Measurements from ENCODE around the gene RPUSD1. TPM values are rescaled to one million over a fixed set of nuclear protein-coding genes. Genes with fewer than 3 reads are reported as not detected.

RPUSD1 gene
- polyA plus RNA-seq, 4 donors = 8.5 to 16.5 (median 10.5) TPM

- no peak for DNase-seq (ENCODE audit: low read depth in 4 of 4, low spot score in 3 of 4)
Measured at GRCh38 chr16:819336-820043, 31.3 kb upstream of the RPUSD1 start.

GRCh38 chr16:818592-818991 lies 30.4 kb upstream of the RPUSD1 start:
- DNase-seq (ENCODE audit: low read depth in 4 of 4, low spot score in 3 of 4) = no peak

- no peak for DNase-seq (ENCODE audit: low read depth in 4 of 4, low spot score in 3 of 4)
Measured at GRCh38 chr16:818132-818531, 30.0 kb upstream of the RPUSD1 start.

GRCh38 chr16:817001-817906 lies 29.1 kb upstream of the RPUSD1 start:
- DNase-seq (ENCODE audit: low read depth in 4 of 4, low spot score in 3 of 4) = no peak

- DNase-seq (ENCODE audit: low read depth in 4 of 4, low spot score in 3 of 4) = no peak
Measured at GRCh38 chr16:815861-816260, 27.7 kb upstream of the RPUSD1 start.

GRCh38 chr16:814974-815373 lies 26.8 kb upstream of the RPUSD1 start:
- no peak for DNase-seq (ENCODE audit: low read depth in 4 of 4, low spot score in 3 of 4)

- DNase-seq (ENCODE audit: low read depth in 4 of 4, low spot score in 3 of 4) = no peak
Measured at GRCh38 chr16:813916-814412, 25.8 kb upstream of the RPUSD1 start.

GRCh38 chr16:813204-813915 lies 25.2 kb upstream of the RPUSD1 start:
- DNase-seq (ENCODE audit: low read depth in 4 of 4, low spot score in 3 of 4) = no peak

GRCh38 chr16:808085-808386 lies 19.9 kb upstream of the RPUSD1 start:
- no peak for DNase-seq (ENCODE audit: low read depth in 4 of 4, low spot score in 3 of 4)

GRCh38 chr16:807347-808084 lies 19.3 kb upstream of the RPUSD1 start:
- peak; percentile 67 to 82 (median 76) for DNase-seq (ENCODE audit: low read depth in 4 of 4, low spot score in 3 of 4)

- no peak for DNase-seq (ENCODE audit: low read depth in 4 of 4, low spot score in 3 of 4)
Measured at GRCh38 chr16:805474-805873, 17.3 kb upstream of the RPUSD1 start.

GRCh38 chr16:804193-805048 lies 16.2 kb upstream of the RPUSD1 start:
- DNase-seq (ENCODE audit: low read depth in 4 of 4, low spot score in 3 of 4) = no peak

- DNase-seq (ENCODE audit: low read depth in 4 of 4, low spot score in 3 of 4) = no peak
Measured at GRCh38 chr16:803754-804080, 15.5 kb upstream of the RPUSD1 start.

GRCh38 chr16:802914-803753 lies 15.0 kb upstream of the RPUSD1 start:
- DNase-seq (ENCODE audit: low read depth in 4 of 4, low spot score in 3 of 4) = no peak

GRCh38 chr16:802461-802860 lies 14.3 kb upstream of the RPUSD1 start:
- DNase-seq (ENCODE audit: low read depth in 4 of 4, low spot score in 3 of 4) = no peak

GRCh38 chr16:801584-802363 lies 13.6 kb upstream of the RPUSD1 start:
- no peak for DNase-seq (ENCODE audit: low read depth in 4 of 4, low spot score in 3 of 4)

GRCh38 chr16:800834-801511 lies 12.8 kb upstream of the RPUSD1 start:
- DNase-seq (ENCODE audit: low read depth in 4 of 4, low spot score in 3 of 4) = no peak
